GM21723 (cell line): ENCODE data around the gene AP1G1.
"Not testable (repeated sequence)": the region's sequence is repeated elsewhere in the genome, so short reads cannot be mapped to it uniquely, and the experiment has no call there.

Experiments used
- ATAC-seq: cut with Tn5 transposase; IDR thresholded peaks from one replicate; pipeline ENCODE4 v1.9.1; 2021; ENCODE audit warnings: mild to moderate bottlenecking, moderate library complexity; ENCODE audit not compliant: unreplicated experiment

The AP1G1 gene

DNA sequence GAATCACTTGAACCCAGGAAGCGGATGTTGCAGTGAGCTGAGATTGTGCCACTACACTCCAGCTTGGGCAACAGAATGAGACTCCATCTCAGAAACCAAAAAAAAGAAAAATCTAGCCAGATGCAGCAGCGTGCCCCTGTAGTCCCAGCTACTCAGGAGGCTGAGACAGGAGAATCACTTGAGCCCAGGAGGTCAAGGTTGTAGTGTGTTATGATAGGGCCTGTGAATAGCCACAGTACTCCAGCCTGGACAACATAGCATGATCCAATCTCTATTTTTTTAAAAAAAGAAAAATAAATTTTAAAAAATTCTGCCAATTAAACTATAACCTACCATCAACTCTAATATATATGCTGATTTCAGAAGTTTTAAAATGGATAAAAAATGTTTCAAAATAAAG lies 99.9 kb downstream of the AP1G1 start:
- no peak for ATAC-seq

DNA sequence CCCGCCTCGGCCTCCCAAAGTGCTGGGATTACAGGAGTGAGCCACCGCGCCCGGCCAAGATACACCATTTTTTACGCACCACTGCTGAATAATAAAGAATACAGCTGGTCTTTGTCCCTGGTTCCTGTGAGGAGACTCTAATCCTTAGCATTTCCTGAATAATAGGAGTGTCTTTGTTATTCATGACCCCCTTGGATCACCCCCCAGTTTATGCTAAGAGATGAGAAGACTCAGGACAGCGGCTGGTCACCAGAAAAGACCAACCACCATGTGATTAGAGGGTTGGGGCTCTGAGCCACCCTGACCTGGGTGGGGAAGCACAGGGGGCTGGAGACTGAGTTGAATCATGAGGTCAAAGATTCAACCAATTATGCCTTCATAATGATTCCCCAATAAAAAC lies 101.4 kb downstream of the AP1G1 start:
- ATAC-seq: no peak

DNA sequence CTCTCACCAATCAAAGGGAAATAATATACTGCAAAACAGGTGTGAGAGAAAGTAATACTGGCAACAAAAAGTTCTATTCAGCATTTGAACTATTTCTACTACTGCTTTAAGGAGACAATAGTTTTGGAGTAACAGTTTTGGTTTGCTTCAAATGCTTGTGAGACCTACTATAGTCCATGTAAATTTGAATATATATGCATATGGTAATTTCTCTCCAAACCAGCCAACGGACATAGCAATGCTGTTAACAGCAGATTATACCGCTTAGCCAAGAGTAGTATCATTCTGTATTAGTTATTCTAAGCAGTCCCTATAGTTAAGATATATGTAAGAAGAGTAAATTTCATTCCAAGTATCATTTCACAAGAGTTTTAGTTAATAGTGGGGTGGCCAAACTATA lies 102.6 kb downstream of the AP1G1 start:
- no peak for ATAC-seq

DNA sequence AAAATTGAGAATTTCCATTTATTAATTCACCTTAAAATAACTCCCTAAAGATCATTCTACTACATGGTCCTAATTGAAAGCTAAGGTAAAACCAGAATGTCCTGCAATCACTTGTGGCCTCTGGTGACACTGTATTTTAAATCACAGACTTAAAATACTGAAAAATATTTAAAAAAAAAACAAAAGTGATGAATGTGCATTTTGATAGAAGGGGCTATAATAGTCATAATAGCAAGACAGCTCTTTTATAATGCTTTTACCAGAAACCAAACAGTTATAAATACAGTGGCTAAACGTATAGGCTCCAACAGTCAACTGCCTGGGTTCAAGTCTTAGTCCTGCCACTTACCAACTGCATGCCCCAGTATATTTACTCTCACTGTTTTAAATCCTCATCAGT lies 105.3 kb downstream of the AP1G1 start:
- no peak for ATAC-seq

DNA sequence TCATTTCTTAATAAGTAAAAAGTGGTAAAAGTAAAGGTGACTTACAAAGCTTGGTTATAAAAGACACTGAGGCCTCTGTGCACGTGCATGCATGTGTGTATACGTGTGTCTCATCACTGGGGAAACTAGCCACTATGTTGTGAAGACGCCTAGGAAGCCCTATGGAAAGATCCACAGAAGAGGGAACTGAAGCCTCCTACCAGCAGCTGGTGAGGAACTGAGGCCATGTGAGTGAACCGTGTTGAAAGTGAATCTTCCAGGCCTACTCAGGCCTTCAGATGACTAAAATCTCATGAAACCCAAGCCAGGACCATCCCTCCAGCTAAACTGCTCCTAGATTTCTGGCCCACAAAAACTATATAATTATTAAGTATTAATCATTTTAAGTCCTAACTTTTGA lies 107.8 kb downstream of the AP1G1 start:
- ATAC-seq: no peak

GRCh38 chr16:71698491-71698890 lies 110.1 kb downstream of the AP1G1 start:
- ATAC-seq: no peak

DNA sequence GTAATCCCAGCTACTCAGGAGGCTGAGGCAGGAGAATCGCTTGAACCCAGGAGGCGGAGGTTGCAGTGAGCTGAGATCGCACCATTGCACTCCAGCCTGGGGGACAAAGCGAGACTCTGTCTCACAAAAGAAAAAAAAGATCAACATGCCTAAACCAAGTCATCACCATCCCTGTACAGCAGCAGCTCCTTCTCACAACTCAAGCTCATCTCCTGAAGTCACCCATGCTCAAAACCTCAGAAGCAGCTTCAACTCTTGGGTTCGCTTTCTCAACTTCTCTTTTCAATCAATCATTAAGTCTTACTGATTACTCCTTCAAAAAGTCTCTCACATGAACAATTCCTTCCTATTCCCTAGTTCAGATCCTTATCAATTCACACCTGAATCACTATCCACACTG lies 115.5 kb downstream of the AP1G1 start:
- ATAC-seq: no peak

DNA sequence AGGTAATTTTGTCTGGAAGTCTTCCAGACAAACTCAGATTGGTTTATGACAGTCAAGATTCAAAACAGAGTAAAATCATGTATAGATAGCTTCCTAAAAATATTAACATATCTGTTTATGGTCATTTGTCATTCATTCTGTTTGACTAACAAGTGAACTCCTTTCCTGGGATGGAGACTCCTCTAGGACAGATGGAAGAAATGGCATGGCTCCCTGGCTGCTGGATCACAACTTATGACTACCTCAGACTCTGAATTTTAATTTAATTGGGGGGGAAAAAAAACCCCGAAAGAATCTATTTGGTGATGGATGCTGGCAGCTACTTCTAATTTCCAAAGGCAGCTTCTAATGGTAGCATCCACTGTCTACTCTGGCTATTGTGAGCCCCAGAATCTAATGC lies 118.7 kb downstream of the AP1G1 start:
- no peak for ATAC-seq

DNA sequence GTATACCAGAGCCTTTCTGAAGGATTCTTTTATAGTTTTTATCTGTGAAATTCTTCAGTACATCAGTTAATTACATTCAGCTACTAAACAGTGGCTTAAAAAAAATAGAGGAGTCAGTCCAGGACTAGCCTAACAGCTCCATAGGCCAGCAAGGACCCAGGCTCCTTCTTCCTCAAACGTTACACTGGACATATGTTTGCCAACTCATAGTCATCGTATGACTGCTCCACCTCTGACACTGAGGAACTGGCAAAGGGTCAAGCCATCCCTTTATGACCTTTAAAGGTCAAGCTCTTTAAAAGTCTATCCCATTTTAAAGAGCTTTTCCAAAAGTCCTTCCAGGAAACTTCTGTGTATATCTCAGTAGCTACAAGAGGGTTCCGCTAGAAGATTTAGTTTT lies 120.8 kb downstream of the AP1G1 start:
- no peak for ATAC-seq

GRCh38 chr16:71684280-71684679 lies 124.4 kb downstream of the AP1G1 start:
- ATAC-seq: not testable (repeated sequence)

DNA sequence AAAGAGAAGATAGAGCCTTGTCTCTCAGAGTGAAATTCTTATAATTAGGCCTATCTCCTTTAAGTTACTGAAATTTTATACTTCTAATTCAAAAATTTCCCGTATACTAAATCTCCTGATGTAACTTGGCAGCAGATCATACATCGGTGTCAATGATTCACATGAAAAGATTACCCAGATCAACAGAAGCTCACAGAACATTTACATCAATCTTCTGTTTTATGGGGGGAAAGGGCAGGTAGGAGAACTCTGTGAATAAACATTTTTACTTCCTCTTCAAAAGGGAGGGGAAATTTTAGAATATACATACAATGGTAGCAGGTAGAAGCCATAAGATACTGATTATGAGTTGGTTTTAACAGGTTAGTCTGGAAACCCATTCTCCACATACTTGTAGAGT lies 127.3 kb downstream of the AP1G1 start:
- no peak for ATAC-seq
